Measurements from ENCODE around the gene ZNF160. TPM values are rescaled to one million over a fixed set of nuclear protein-coding genes. Genes with fewer than 3 reads are reported as not detected.

Gene ZNF160
- 39.1 and 44.5 TPM in 2 replicates for total RNA-seq

GRCh38 chr19:53103234-53104203 is at the start of gene ZNF160:
Gene ZNF160, minus strand, starts transcription at chr19:53103422. Its CDS starts 17,146 bp downstream, at chr19:53086276.

GRCh38 chr19:53132141-53132991 is 29.1 kb upstream of the ZNF160 start, which contains the start of gene ZNF415:
Gene ZNF415, minus strand, starts transcription at chr19:53132910. Its CDS starts 10,234 bp downstream, at chr19:53122676.

Other genes starting within 250 kb of the ZNF160 start
- gene ZNF468, start 245.8 kb downstream of the ZNF160 start, total RNA-seq = 17.7 and 23.3 TPM in 2 replicates
- gene ZNF320, start 205.8 kb downstream of the ZNF160 start, total RNA-seq = 11.3 and 16.3 TPM in 2 replicates
- 3.3 and 4.8 TPM in 2 replicates for gene ZNF888, start 180.0 kb downstream of the ZNF160 start, total RNA-seq
- gene ZNF816, start 140.5 kb downstream of the ZNF160 start, total RNA-seq = 8.0 and 8.5 TPM in 2 replicates
- not detected in 2 replicates for gene ERVV-1, start 89.5 kb downstream of the ZNF160 start, total RNA-seq
- 0.03 TPM in 1 of 2 replicates, not detected in the other for gene ERVV-2, start 58.7 kb downstream of the ZNF160 start, total RNA-seq
- gene ZNF415, start 29.5 kb upstream of the ZNF160 start, total RNA-seq = 9.5 and 12.0 TPM in 2 replicates
- gene ZNF347, start 55.6 kb upstream of the ZNF160 start, total RNA-seq = 6.8 and 8.2 TPM in 2 replicates
- 3.3 and 5.7 TPM in 2 replicates for gene ZNF665, start 89.9 kb upstream of the ZNF160 start, total RNA-seq
- gene ZNF677, start 151.5 kb upstream of the ZNF160 start, total RNA-seq = 14.7 and 14.8 TPM in 2 replicates
- gene VN1R2, start 154.9 kb upstream of the ZNF160 start, total RNA-seq = not detected in 2 replicates
- not detected in 2 replicates for gene VN1R4, start 164.3 kb upstream of the ZNF160 start, total RNA-seq
- gene ZNF845, start 230.3 kb upstream of the ZNF160 start, total RNA-seq = 7.3 and 7.8 TPM in 2 replicates

Data from smooth muscle cell of the pulmonary artery (primary cell).